Iris pigment epithelial cell (primary cell): ENCODE measurements around the gene KBTBD13.
A peak's percentile ranks its signal among the peaks of the same experiment; 100 is the strongest.
"Not testable (repeated sequence)": the region's sequence is repeated elsewhere in the genome, so short reads cannot be mapped to it uniquely, and the experiment has no call there.

Experiments used
- DNase-seq: peaks from one replicate; pipeline ENCODE4 v3.0.0-alpha.2; 2011; ENCODE audit warnings: low read depth

KBTBD13 gene

DNA sequence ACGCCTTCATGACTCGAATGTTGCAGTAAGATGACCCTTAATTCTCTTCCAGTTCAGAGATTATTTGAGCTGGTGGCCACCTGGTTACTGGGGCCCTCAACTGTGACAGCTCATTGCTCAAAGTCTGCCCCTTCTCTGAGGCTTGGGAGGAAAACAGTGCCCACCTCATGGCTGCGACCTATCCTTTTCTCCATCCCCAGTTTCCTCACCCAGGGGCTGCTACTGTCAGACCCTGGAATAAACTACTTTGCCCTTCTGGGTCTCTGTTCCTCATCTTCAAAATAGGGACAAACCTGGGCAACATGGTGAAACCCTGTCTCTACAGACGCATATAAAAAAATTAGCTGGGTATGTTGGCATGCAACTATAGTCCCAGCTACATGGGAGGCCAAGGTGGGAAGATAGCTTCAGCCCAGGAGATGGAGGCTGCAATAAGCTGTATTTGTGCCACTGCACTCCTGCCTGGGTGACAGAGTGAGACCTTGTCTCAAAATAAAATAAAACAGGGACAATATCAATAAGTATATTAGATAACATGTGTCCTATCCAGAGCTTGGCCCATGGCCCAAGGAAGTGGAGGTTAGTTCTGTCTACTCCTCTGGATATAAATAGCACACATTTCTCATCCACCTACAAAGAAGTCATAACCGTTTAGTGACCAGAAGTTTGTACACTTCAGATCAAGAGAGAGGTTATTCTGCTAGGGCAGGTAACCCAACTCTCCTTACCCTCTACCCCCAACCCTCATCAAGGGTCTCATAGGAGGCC is 6.6 kb upstream of the KBTBD13 start:
- no peak for DNase-seq

DNA sequence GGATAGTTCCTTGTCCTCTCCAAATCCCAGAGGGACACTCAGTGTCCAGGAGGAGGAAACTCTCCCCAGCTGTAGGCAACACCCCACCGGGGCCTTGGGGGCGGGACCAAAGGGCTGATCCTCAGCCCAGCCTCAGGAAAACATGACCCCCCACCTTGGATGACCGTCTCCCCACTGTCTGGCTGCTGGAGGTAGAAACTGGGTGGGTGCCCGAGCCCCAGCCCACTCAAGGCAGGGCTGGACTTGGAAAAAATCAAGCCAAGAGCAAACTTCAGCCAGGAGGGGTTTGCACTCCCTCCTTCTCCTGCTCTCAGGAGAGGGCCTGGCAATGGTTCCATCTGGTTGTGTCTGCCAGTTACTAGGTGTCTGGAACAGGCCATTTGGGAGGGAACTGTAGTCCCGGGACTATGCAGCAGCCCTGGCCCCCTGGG is 5.2 kb upstream of the KBTBD13 start:
- no peak for DNase-seq

DNA sequence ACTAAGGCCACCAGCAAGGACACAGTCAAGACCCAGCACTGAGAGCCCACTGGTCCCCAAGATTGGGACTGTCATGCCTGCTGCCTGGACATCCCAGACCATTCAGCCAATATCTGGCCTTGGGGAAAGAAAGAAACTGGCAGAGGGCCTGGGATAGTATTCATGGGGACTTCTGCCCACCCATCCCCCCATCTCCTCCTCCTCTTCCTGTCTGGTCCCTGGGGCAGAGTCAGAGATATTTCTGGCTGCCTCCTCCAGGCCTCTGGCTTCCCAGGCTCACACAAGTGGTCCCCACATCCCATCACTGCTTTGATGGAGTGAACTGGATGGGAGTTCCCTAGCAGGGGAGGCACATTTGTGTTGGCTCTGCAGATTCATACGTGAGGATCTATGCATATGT is 4.5 kb upstream of the KBTBD13 start:
- DNase-seq = no peak

DNA sequence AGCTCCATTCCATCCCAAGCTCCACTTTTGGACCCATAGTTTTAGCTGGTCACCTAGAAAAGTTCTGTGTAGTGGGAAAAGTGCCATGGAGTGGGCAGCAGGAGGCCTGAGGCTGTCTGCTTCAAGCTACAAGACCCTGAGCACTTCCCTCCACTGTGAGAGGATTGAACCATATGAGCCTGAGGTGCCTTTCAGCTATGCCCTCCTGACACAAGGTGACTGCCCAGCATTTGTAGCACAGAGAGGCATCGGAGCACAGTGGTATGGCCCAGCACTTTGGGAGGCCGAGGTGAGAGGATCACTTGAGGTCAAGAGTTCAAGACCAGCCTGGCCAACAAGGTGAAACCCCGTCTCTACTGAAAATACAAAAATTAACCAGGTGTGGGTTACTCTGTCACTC is 3.9 kb upstream of the KBTBD13 start:
- DNase-seq = no peak

DNA sequence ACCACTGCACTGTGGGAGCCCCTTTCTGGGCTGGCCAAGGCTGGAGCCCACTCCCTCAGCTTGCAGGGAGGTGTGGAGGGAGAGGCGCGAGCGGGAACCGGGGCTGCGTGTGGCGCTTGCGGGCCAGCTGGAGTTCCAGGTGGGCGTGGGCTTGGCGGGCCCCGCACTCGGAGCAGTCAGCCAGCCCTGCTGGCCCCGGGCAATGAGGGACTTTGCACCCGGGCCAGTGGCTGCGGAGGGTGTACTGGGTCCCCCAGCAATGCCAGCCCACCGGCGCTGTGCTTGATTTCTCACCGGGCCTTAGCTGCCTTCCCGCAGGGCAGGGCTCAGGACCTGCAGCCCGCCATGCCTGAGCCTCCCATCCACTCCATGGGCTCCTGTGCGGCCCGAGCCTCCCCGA is 1.6 kb upstream of the KBTBD13 start:
- not testable (repeated sequence) for DNase-seq

DNA sequence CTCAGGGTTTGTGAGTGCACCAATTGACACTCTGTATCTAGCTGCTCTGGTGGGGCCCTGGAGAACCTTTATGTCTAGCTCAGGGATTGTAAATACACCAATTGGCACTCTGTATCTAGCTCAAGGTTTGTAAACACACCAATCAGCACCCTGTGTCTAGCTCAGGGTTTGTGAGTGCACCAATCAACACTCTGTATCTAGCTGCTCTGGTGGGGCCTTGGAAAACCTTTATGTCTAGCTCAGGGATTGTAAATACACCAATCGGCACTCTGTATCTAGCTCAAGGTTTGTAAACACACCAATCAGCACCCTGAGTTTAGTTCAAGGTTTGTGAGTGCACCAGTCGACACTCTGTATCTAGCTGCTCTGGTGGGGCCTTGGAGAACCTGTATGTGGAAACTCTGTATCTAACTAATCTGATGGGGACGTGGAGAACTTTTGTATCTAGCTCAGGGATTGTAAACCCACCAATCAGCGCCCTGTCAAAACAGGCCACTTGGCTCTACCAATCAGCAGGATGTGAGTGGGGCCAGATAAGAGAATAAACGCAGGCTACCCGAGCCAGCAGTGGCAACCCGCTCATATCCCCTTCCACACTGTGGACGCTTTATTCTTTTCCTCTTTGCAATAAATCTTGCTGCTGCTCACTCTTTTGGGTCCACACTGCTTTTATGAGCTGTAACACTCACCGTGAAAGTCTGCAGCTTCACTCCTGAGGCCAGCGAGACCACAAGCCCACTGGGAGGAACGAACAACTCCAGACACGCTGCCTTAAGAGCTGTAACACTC is 745 bp upstream of the KBTBD13 start:
- not testable (repeated sequence) for DNase-seq

DNA sequence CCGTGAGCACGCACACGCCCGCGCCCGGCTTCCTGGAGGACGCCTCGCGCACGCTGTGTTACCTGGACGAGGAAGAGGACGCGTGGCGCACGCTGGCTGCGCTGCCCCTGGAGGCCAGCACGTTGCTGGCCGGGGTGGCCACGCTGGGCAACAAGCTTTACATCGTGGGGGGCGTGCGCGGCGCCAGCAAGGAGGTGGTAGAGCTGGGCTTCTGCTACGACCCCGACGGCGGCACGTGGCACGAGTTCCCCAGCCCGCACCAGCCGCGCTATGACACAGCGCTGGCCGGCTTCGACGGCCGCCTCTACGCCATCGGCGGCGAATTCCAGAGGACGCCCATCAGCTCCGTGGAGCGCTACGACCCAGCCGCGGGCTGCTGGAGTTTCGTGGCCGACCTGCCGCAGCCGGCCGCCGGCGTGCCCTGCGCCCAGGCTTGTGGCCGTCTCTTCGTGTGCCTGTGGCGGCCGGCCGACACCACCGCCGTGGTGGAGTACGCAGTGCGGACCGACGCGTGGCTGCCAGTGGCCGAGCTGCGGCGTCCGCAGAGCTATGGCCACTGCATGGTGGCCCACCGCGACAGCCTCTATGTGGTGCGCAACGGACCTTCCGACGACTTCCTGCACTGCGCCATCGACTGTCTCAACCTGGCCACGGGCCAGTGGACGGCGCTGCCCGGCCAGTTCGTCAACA is 890 bp downstream of the KBTBD13 start:
- DNase-seq = no peak

DNA sequence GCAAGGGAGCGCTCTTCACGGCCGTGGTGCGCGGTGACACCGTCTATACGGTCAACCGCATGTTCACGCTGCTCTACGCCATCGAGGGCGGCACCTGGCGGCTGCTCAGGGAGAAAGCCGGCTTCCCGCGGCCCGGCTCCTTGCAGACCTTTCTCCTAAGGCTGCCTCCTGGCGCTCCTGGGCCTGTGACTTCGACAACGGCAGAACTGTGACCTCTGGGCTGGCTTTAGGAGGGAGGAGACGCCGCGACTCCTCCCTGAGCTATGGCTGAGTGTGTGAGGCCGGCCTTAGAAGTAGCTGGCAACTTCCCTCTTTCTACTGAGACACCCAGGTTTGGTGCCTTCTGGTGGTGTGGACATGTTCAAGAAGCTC is 1.4 kb downstream of the KBTBD13 start:
- peak; percentile 55 for DNase-seq

DNA sequence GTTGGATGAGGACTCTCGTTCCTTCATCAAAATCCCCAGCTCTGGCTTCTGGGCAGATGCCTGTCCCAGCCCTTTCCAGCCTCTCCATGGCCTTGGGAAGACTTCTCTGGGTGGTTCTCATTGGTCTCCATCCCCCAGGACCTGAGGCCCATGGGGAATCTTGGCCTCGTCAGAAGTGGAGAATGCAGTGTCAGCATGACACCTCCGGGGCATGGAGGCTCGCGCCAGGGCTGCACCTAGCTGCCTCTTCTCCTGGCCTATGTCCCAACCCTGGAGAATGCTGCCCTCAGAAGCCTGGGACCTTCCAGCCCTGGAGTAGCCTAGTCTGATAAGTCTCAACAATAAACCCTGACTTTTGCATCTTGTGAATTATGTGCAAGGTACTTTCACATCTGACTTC is 3.0 kb downstream of the KBTBD13 start:
- DNase-seq = no peak

DNA sequence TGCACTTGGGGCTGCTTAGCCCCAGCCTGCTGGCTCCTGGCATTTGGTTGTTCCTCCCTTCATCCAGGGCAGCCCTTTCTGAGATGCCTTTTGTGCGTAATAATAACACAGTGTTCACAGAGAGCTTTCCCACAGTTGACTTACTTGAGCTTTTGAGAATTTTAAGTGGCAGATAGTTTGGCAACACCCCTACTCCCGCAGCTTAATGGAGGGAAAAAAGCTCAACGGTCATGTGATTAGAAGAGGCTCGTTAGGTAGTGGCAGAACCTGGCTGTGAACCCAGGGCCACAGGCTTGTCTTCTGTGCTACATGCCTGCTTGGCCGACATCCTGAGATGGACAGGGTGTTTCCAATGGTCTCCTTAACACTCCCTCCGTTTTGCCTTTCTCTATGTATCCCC is 4.7 kb downstream of the KBTBD13 start:
- no peak for DNase-seq

DNA sequence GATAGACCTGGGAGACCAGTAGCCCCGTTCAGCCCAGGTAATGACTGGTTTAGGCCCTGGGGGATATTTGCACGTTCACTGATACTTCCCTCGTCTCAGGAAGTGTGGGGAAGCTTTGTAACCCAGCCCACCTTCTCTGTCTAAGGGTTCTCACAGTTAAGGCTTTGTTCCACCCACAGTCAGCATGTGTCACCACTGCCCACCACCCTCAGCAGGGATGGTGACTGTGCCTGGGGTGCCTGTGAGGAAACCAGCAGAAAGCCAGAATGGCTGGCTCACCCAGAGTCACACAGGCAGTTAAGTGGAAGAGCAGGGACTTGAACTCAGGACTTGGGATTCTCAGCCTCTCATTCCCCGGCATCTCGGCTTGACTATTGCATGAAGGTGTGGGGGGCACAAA is 5.2 kb downstream of the KBTBD13 start:
- DNase-seq = no peak

DNA sequence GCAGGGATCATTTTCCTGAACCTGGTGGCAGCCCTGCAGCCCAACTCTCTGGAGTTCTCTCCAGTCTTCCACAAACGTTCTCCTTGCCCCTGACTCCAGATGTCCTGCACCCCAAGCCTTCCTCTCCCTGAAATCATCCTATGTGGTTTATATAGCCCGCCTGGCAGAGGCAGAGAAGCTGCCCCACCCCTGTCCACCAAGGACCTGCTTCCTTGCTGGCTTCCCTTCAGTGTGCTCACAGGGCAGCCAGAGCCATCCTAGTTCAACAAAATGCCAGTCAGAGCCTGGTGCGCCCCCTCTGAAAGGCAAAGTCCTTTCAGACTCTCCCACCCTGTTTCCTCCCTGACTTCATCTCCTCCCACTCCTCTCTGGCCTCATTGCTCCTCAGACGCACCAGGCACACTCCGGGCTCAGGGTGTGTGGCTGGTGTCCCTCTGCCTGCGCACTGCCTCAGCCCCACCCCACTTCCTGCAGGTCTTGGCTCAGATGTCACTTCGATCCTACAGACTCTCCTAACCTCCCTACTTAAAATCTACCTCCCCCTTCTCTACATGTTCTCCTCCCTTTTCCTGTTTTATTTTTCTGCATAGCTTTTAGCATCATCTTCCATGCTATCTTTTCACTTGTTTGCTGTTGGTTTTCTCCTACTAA is 5.9 kb downstream of the KBTBD13 start:
- no peak for DNase-seq

DNA sequence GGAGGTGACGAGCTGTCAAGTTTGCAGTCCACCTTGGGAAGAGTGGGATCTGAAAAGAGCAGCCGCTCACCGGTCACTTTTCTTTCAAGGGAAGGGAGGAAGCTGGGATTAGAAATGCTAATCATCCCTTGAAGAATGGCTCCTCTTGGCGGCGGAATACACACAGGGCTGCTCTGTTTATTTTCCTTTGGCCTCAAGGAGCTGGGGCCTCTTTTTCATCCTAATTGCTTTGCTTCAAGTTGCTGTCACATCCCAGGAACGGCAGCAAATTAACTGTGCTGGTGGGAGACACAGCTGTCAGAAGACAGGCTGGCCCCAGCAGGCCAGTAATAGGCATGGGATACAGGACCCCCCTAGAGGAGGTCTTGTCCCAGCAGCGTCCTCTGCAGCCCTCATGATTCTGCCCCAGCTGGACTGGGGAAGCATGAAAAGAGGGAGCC is 6.7 kb downstream of the KBTBD13 start:
- peak; percentile 55 for DNase-seq

DNA sequence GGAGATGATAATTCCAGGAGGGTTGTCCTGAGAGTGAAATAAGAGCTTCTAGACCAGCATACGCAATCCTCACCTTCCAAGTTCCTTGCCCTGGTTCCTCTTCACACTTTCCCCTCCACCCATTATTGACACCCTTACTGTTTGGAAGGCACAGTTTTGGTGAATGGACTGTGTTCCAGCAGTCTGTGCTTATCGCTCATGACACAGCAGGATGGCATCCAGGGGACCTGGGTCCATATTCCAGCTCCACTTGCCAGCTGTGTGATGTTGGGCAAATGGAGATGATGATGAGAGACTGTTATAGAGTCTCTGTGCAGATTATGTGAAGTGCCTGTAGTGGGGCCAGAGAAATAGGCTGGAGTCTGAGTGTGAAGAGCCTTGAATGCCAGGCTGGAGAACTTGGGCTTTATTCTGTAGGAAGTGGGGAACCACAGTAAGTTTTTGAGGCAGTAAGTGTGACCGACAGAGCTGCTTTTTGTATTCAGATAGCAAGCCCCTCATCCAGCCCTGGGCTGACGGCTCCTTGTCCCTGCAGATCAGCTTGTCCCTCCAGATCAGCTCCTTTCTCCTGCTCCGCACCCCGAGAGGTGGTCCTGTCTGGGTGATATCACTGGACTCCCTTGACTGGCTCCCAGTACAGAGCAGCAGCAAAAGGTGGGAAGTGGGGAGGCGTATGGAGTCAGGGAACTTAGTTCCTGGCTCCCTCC is 8.1 kb downstream of the KBTBD13 start:
- no peak for DNase-seq

DNA sequence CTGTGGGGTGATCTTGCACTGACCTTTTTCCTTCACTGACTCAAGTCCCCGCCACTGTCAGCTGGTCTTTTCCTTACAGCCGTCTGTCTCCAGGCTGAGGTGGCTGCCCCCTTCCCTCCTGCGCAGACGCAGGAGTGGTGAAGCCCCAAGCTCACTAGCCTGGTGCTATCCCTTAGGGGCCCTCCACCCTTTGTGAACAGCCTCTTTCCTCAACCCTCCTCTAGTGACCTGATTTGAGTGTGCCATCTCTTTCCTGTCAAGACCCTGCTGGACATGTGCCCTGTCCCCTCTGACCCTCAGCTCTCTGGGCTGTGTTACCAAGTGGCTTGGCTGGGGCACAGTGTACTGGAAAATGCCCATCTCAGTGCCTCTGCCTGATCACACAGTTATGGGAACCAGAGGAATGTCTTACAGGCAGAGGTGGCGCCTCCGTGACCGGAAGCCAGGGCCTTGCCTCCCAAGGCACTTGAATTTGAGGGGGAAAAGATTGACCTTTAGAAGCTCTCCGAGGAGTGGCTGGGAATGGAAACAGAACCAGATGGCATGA is 8.7 kb downstream of the KBTBD13 start:
- no peak for DNase-seq

DNA sequence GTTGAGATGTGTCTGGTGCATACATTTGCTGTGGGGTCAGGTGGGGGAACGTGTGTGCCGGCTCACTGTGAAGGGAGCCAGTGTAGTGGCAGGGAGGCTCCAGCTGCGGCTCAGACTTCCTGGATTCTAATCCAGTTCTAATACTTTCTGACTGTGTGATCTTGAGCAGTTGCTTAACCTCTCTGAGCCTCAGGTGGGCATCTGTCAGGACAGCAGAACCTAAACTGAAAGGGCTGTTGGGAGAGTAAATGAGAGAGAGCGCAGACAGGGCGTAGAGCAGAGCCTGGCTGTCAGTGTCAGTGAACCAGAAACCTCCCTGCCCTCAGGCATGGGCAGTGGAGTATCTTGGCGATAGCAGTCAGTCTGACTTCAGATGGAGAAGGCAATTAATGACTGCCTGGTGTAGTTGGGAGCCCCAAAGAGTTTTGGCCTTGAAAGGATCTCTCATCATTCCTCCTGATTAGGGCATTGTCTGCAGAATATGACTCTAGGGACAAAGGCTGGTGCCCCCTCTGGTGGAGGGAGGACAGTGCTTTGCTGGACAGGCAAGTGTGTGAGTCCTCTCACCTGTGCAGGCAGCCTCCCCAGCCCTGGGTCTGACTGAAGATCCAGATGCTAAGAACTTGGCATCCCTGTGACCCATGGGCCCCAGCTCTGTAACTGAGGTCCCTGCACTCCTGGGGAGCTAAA is 9.6 kb downstream of the KBTBD13 start:
- no peak for DNase-seq

DNA sequence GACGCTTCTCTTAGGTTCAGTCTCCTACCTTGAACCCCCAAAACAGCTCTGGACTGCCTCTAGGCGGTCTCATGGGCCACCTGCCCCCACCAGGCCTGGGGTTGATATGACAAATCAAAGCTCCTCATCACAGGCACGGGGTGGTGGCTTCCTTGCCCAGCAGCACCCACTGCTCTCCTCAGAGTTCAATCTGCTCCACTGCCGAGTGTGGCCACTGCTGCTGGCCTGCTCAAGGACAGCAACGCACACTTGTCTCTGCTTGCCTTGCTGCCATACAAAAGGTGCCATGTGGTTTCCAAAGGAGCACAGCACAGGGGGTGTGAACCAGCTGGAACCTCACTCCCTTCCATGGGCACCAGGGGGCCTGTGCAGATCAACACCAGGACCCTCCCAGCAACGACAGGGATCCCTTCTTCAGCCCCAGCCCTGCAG is 10.2 kb downstream of the KBTBD13 start:
- DNase-seq = no peak

DNA sequence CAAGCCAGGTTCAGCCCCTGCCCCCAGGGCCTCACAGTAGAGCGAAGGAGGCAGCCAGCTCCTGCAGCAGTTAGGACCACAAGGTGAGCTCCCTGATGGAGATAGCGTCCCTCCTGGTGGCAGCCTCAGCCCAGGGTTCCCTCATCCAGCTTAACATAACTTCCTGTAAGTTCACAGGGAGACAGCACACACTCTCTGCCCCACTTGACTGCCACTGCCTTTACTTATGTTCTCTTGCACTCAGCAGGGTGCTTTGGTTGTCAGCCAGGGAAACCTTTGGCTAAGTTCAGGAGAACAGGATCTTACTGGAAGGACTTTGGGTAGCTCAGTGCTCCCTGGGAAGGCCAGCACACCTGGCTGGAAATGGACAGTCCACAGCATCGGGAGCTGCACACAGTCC is 10.9 kb downstream of the KBTBD13 start:
- no peak for DNase-seq

DNA sequence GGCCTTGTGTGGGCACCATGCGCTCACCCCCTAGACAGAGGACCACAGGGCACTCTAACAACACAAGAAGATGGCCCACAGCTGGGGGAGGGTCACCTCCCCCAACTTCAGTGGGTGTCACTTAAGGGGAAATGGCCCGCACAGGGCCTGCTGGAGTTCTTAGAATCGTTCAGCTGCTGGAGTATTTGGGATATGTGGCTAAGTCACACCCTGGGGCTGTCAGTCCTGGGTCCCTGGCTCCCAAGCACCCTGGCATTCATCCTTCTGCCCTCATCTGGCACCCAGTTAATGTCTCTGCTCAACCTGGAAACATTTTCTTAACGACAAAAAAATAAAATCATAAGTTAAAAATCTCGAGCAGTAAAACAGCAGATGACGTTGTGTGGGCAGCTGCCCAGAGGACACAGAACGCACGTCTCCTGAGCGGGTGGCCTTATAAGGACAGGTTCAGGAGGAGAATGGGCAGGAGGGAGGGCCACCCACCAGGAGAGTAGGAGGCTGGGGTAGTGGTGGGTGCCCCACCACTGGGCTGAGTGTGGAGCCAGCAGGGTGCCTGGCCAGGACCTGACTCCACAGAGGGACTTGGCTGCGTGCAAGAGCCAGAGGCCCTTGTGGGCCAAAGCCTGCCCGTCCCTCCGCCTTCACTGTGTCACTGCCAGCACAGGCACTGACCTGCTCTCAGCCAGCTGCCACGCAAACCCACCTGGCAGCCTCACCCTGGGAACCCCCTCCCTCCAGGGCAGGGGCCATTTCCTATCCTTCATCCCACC is 11.5 kb downstream of the KBTBD13 start:
- no peak for DNase-seq

DNA sequence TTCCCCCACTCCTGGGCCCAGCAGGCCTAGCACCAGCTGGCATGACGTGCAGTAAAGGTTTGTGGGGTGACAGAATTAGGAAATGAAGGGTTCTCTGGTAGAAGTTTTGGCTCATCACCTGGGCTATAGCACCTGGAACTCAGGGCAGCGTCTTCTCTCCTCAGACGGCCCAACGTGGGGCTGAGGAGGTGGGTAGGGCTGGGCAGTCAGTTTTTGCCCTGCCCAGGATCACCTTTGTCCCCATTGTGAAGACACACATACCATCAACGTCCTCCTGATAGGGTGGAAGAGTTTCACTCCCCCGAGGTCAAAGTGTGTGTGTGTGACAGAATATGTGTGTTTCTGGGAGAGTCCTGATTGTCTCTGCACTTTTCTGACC is 12.1 kb downstream of the KBTBD13 start:
- DNase-seq = no peak
